ENCODE measurements around the gene C6orf132.

The C6orf132 gene

DNA sequence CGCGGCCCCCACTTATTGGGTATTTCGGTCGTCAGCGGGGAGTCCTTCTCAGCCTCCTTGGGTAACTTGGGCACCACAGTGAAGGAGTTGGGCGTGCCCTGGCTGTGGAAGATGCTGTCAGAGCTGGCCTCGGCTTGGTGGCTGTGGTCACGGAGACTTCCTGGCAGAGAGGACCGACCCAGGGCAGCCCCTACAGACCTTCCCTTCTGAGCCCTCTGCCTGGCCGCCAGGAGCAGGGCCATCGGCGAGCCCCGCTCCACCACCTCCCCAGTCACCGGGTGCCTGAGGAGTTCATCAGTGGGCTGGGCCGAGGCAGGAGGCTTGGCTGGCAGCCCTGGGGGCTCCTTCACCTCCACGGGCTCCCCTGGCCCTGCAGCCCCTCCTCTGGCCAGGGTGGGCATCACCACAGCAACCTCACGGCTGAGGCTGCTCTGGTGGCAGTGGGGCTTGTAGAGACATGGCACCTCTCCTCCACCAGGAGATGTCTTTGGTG, 37.2 kb downstream of the C6orf132 start:
- no peak for DNase-seq (ENCODE audit: extremely low read depth in 1 of 2, low read depth in 1 of 2)

DNA sequence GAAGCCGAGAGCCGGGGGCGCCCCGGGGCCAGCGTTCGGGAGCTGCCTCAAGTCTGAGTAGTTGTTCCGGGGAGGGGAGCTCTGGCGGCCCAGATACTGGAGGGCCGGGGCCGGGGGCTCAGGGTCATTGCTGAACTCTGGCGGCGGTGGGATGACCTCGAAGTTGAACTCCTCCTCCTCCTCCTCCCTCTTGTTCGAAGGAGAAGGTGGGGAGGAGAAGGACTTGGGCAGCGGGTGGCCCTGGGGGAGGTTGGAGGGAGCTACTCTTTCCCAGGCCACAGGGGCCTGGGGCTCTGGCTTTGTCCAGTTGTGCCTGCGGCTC, 37.7 kb downstream of the C6orf132 start:
- DNase-seq (ENCODE audit: extremely low read depth in 1 of 2, low read depth in 1 of 2): no peak

DNA sequence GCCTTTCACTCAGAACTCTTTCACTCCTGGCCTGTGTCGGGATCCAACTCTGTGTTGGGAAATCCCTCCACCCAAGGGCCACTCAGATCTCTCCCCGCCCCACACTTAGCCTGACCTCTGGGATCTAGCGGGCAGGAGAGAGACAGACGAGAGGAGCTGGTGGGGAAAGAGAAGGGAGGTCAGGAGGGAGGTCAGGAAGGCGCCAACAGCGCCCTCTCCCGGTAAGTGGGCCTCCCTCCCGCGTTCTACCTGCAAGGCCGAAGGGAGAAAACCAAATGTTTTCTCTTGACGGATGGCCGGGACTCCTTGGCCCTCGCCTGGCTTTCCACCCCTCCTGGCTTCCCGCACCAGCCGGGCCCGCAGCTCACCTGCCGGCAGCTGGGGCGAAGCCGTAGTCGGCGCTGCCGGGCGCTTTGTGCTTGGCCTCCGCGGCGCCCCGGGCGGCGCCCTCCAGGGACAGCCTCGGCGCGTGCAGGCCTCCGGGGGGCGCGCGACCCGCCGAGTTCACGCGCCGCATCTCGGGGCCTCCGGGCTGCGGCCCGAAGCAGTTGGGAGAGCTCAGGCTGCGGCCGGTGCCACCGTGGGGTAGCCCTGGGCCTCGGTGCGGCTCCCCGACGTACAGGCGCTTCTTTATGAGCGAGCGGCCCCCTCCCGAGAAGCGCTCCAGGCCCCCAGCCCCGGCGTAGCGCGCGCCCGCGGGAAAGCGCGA, 38.2 kb downstream of the C6orf132 start:
- DNase-seq (ENCODE audit: extremely low read depth in 1 of 2, low read depth in 1 of 2): peak; percentile 27 to 56

DNA sequence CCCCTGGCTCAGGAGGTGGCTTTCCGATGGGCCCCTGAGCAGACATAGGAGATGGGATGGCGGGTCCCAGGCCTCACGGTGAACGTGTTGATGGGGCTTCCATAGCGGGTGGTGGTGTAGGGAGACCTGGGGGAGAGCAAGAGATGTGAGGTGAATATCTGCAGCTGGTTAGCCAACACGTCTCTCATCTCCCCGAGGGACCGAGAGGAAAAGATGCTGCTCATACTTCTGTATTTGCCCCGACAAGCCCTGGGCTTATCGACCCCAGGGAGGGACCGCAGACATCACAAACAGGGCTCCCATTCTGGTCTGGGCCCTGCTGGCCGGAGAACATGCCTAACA, 38.7 kb downstream of the C6orf132 start:
- no peak for DNase-seq (ENCODE audit: extremely low read depth in 1 of 2, low read depth in 1 of 2)

DNA sequence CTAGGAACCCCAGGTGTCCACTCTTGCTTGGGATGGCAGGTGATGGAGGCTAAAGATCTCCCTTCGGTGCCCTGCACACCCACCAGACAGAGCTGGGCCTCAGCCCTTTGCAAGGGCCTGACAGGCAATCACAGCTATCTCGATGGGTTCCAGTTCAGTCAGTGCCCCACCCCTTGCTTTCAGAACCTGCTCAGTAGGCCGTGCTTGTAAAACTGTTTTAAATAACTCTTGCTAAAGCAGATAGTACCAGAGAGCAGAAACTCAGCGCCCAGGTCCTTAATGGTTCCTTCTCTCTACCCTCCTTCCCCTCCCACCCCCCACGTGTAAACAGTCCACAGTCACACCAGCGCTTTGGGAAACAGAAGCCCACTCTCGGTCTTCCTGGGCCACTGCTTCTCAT, 39.2 kb downstream of the C6orf132 start:
- DNase-seq (ENCODE audit: extremely low read depth in 1 of 2, low read depth in 1 of 2): no peak

DNA sequence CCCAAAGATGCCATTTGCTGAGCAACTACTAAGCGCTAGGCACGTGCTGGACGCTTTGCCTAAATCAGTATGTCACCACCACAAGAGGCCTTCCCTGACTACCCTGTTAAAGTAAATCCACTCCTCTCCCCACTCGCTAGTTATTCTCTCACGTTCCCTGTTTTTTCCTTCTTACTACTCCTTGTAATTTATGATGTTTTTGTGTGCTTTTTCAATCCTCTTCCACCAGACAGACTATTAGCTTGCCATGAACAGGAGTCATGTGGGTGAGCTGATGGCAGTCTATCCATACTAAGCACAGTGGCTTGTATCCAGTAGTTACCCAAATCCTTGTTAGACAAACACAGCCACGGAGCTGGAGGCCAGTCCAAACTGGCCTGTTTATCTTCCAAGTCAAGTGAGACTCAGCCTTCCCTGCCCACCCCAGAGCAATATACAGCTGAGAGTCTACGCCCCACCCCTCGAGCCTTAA, 41.2 kb downstream of the C6orf132 start:
- no peak for DNase-seq (ENCODE audit: extremely low read depth in 1 of 2, low read depth in 1 of 2)

DNA sequence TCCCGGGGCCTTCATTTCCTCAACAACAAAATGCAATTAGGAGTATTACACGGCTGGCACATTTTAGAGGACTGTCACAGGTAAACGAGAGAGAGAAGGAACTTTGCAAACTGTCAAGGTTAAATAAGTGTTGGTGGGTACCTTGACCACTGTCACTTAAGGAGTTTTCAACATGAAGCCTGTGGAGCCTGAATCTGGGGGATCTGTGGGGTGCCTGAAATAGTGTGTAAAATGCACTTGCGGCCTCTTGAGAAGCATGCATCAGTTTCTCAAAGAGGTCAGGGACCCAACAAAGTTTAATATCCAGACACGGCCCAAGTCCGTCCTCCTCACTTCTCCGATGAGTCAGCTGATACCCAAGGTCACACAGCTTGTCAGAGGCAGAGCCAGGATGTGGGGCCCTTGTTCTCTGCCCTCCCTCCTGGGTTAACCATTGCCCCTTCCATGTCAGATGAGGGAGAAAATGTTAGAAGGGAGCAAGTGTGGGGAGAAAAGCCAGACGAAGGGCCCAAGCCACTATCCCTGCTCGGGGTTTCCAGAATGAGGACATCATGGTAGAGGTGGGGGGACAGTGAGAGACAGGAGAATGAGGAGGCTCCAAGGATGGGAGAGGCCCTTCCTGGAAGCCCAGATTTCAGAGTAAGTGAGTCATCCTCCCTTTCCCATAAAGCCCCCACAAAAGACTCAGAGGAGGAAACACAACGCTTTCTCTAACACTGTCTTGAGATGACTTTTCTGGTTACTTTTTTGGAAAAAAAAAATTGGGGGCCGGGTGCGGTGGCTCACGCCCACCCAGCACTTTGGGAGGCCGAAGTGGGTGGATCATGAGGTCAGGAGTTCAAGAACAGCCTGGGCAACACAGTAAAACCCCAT, 42.2 kb downstream of the C6orf132 start:
- DNase-seq (ENCODE audit: extremely low read depth in 1 of 2, low read depth in 1 of 2): no peak

DNA sequence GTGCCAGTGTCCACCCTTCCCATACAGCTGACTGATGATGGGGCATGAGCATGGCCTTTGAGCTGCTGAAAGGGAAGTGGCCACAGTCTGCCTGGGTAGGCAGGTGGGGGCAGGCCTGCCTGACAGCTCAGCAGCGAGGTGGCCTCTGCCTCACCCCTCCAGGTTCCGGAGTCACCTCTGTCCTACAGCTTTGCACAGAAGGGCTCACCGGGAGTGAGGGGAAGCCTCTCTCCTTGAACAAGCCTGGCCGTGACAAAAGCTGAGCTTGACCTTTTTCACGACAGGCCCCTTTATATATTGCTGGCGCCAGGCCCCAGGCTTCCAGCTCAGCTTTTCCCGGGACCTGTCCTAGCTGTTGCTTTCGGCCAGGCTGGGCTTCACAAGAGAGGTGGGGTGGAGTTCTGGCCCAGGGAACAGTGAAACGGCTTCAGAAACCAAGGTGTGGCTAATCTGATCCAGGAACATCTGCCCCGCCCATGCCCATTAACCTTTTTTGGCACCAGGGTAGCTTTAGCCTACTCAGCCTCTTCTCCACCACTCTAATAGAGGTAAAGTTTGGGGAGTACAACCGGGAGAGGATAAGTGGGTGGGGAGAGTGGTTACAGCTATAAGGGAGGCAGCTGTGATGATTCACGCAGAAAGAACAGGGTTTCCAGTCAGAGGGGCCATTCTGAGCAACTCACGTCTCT, 42.9 kb downstream of the C6orf132 start:
- no peak for DNase-seq (ENCODE audit: extremely low read depth in 1 of 2, low read depth in 1 of 2)

DNA sequence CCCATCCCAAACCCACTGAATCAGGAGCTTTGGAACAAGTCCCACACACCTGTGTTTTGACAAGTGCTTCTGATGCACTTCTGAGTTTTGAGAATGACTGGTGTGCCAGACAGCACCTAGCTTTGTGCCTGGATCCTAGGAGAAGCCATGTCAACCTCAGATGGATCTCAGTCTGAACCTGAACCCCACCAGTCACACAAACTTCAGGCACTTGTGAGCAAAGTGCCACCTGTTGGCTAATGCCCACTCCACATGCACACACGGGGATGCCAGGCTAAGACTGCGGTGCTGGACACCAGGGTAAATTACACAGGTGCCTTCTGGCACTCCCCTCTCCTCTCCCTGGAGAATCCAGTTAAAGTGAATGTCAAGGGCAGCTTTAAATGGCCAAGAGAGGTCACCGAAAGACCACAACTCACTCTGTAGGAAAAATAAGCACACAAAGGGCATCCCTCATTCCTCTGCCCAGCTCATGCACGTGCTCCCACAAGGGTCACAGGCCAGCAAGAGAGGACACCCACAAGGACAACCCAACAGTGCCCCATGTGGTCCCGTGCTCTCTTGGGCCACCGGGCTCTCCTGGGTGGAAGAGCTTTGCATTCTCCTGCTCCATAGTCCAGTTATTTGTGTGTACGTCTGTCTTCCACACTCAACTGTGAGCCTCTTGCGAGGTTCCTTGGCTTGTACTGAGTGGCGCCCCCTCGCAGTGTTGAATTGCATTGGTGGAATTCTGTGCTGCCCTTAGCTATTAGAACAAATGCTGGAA, 46.5 kb downstream of the C6orf132 start:
- DNase-seq (ENCODE audit: extremely low read depth in 1 of 2, low read depth in 1 of 2): no peak

DNA sequence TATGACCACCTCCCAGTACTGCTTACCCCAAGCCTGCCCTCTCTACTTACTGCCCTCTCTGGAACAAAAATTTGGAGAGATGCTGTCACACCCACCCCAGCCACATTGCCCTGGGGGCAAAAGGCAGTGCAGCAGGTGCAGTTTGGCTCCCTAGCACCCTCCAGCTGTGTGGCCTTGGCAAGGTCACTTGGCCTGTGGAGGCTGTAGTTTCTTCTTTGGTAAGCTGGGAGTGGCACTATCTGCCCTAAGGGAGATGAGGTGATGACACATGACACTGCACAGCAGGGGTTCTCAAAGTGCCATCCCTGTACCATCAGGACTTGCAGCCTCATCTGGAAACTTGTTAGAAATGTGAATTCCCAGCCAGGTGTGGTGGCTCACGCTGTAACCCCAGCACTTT, 47.3 kb downstream of the C6orf132 start:
- DNase-seq (ENCODE audit: extremely low read depth in 1 of 2, low read depth in 1 of 2): no peak

DNA sequence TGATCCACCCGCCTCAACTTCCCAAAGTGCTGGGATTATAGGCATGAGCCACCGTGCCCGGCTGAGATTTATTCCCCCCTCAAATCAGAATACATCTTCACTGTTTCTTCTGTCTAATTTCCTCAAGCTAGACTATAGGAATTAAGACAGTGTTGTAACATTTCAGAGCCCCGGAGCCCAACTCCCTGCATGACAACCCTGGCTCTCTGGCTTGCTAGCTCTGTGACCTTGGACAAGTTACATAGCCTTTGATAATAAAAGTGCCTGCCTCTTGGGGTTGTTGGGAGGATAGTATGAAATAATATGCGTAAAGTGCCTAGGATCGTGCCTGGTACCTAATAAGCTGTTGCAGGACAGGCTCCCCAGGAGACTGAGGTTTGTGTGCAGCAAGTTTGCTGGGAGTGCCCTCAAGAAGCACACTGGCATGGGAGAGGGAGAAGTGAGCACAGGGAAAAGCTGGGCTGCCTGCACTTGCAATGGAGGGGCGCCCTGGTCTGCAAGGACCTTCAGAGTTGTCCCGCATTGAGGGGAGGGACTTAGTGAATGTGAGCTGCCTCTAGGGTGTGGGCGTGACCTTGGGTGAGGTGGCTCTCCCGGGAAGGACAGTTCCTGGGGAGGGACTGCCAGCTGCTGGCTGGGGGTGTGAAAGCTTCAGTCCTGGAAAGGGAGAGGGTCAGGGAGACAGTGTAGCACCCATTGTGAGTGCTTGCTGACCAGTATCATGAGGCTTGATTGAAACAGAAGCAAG, 48.7 kb downstream of the C6orf132 start:
- DNase-seq (ENCODE audit: extremely low read depth in 1 of 2, low read depth in 1 of 2): no peak

DNA sequence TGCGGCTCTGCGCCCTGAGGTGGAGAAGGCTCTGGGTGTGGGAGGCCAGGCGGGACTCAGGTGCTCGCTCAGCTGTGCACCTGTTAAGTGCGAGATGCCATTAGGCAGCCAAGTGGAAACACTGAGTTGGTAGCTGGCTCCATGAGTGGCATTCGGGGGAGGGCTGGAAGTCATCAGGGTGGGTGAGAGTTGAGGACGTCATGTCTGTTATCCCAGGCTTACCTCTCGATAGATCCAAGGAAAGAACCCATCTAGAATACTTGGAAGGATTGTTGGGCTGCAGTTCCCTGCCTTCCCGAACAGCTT, 50.7 kb downstream of the C6orf132 start:
- no peak for DNase-seq (ENCODE audit: extremely low read depth in 1 of 2, low read depth in 1 of 2)

DNA sequence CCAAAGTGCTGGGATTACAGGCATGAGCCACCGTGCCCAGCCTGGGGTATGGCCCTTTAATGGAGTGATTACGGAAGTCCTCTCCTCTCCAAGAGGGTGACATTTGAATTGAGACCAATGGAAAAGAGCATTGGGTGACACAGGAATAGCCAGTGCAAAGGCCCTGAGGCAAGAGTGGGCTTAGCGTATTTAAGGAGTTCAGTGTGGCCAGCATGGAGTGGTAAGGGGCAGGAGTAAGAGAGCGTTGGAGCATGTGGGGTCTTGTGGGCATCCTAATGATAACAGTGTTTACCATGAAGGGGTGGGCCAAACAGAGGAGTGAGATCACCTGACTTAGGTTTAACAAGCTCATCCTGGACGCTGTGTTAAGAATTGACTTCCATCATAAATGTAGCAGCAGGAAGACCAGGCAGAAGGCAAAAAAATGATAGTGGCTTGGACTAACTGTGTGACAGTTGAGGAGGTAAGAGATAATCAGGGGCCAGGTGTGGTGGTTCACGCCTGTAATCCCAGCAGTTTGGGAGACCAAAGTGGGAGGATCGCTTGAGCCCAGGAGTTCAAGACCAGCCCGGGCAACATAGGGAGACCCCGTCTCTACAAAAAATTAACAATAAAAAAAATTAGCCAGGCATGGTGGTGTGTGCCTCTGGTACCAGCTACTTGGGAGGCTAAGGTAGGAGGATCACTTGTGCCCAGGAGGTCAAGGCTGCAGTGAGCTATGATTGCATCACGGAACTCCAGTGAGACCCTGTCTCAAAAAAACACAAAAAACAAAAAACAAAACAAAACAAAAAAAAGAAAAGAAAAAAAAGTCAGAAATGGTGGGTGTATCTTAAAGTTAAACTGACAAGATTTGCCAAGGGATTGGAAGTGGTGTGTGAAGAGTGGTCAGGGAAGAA, 51.4 kb downstream of the C6orf132 start:
- no peak for DNase-seq (ENCODE audit: extremely low read depth in 1 of 2, low read depth in 1 of 2)

DNA sequence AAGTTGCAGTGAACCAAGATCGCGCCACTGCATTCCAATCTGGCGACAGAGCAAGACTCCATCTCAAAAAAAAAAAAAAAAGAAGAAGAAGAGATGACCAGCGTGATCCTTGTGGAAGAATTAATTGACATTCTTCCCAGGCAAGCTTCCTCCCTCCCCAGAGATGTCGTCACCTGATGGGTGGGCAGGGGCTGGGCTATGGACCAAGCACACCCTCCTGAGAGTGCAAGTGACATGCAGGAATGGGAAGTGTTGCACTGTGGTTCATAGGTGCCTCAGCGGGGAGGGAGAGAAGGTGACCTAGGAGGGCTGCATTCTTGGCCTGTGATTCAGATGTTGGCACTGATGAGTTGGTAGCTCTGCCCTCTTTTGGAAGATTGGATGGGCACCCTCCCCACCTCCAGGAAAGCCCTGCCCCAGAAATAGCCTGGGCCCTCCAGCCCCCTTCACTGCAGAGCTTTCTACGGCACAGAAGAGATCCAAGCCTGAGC, 54.3 kb downstream of the C6orf132 start:
- DNase-seq (ENCODE audit: extremely low read depth in 1 of 2, low read depth in 1 of 2): no peak

DNA sequence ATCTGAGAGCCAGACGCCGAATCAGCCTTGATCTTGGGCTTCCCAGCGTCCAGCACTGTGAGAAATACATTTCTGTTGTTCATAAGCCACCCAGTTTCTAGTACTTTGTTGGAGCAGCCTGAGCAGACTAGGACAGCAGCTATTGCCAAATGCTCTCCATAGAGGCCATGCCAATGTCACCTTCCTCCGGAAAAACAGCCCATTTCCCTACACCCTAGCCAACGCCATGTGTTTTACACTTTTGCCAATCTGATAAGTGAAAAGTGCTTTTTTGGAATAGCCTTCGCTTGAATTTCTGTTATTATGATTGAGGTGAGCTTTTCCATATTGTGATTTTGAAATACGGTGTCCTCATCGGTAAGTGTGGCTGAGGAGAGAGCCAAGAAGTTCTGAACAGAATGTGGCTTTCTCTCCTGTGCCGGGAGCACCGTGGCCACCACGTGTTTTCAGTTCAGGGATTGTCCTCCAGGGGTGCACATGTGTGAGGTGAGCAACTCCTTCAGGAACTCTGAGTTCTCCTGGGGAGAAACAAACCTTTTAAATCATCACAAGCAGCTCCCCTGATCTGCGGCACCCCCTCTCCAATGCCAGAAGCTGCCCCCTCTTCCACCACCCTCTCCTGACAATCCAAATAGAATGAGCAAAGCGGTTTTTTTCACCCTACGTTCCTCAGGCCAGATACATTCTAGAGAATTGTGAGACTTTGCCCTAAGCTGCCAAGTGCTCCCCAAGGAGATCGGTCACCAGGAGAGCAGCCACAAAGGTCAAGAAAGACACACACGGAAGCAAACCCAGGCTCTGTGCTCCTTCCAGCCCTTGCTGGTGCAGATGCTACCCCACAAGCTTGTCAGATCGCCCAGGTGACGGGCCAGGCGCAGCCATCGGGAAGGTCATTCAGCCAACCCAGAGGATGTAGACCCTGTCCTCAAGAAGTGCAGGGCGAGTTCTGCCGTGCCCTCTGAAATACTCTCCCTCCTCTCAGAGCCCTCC, 56.1 kb downstream of the C6orf132 start:
- DNase-seq (ENCODE audit: extremely low read depth in 1 of 2, low read depth in 1 of 2): no peak

DNA sequence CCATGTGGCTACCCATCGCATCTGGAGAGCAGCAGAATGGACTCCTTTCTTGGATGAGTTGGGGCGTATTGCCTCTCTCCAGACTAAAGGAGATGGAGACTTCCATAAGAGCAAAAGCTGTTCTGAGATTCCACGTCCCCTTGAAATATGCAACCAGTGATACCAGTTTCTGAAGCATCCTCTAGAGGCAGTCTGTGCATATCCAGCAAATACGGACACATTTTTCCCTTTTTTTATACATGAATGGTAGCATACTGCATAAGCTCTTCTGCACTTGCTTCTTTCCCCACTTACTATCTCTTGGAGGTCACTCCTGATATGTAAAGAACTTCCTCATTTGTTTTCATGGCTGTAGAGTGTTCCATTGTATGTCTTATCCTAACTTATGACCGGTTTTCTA, 57.5 kb downstream of the C6orf132 start:
- no peak for DNase-seq (ENCODE audit: extremely low read depth in 1 of 2, low read depth in 1 of 2)

DNA sequence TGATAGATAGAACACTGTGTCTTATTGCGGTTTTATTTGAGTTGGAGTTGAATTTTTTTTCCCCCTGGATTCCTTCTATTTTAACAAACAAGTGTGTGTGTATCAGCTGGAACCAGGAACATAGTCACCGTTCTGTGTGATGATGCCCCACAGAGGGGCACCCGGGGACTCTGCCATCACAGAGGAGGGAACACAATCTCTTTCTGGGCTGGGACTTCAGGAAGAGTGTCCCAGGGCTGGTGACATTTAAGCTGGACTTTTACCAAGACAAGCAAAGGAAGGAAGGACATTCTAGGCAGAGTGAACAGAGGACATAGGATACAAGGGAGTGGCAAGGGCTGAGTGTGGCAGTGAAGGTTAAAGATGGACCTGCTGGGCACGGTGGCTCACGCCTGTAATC, 58.9 kb downstream of the C6orf132 start:
- no peak for DNase-seq (ENCODE audit: extremely low read depth in 1 of 2, low read depth in 1 of 2)

DNA sequence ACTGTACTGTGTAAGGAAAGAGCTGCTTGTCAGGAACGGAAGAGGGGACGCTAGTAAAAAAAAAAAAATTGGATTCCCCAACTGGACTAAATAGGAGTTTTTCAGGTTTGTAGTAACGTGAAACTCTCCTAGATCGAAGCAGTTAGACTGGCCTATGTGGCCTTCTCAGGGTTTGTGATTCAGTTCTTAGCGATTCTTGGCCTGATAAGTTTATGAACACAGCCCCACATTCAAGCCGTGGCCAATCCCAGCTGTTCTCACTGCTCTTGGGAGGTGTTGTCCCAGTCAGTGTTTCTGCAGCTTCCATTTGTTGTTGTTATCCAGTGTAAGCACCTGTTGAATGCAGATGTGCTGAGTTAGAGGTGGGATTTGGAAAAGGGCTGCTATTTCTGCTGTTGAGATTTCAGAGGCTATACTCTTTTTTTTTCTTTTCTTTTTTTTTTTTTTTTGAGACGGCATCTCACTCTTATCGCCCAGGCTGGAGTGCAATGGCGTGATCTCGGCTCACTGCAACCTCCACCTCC, 62.4 kb downstream of the C6orf132 start:
- no peak for DNase-seq (ENCODE audit: extremely low read depth in 1 of 2, low read depth in 1 of 2)

Measured in activated CD8-positive, alpha-beta memory T cell treated with anti-CD3 and anti-CD28 coated beads for 1 hour (primary cell).